ENCODE results near the gene CMSS1.

Gene CMSS1

GRCh38 chr3:99852851-99853250 lies 35.2 kb downstream of the CMSS1 start:
- Histone ChIP-seq H3K4me1 (ENCODE audit: control insufficient read depth, insufficient read depth, low read length) (peaks cover 24% of the 10 kb centered on the region), H3K9me3 (ENCODE audit: control insufficient read depth in 2 of 2, low read length in 2 of 2) (no peaks in the 10 kb centered on the region), H3K27me3 (ENCODE audit: control insufficient read depth in 1 of 2, insufficient read depth in 2 of 2, low read length in 2 of 2) (no peaks in the 10 kb centered on the region), H3K27ac (ENCODE audit: low read length) (no peak overlapping the region), H3K4me3 (ENCODE audit: low read length in 2 of 2) (no peak overlapping the region), H3K9ac (ENCODE audit: low read length in 2 of 2) (no peak overlapping the region), H3K36me3 (ENCODE audit: control insufficient read depth in 2 of 2, insufficient read depth in 2 of 2, low read length in 2 of 2) (peaks cover 25 to 42% of the 10 kb centered on the region in 2 donors)

GRCh38 chr3:99854756-99855298 lies 37.2 kb downstream of the CMSS1 start:
- peaks cover 16 to 31% of the 10 kb centered on the region in 2 donors for H3K36me3 ChIP-seq (ENCODE audit: control insufficient read depth in 2 of 2, insufficient read depth in 2 of 2, low read length in 2 of 2)

DNA sequence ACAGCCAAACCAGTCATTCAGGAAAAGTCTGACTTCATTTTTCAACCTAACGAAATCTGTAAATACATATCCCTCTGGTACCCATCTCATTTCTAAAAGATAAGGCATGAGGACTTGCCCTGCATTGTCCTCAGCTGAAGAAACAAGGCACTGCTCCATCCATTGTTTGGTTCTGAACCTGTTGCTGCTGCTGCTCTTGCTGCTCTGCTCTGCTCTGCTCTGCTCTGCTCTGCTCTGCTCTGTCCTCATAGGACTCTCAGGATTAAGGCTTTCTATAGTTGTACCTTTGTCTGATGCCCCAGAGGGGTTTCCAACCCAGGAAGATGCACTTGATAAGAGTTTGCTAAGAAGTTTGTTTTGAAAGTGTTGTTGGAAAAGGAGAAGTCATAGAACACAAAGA lies 38.2 kb downstream of the CMSS1 start:
- Histone ChIP-seq H3K27me3 (ENCODE audit: control insufficient read depth in 1 of 2, insufficient read depth in 2 of 2, low read length in 2 of 2) (no peaks in the 10 kb centered on the region), H3K4me1 (ENCODE audit: control insufficient read depth, insufficient read depth, low read length) (peaks cover 28% of the 10 kb centered on the region), H3K36me3 (ENCODE audit: control insufficient read depth in 2 of 2, insufficient read depth in 2 of 2, low read length in 2 of 2) (peaks cover 10 to 22% of the 10 kb centered on the region in 2 donors), H3K9ac (ENCODE audit: low read length in 2 of 2) (no peak overlapping the region), H3K27ac (ENCODE audit: low read length) (peak overlapping the region; percentile 46), H3K4me3 (ENCODE audit: low read length in 2 of 2) (no peak overlapping the region), H3K9me3 (ENCODE audit: control insufficient read depth in 2 of 2, low read length in 2 of 2) (no peaks in the 10 kb centered on the region)

More at GRCh38 chr3:99854756-99855298, 37.2 kb downstream of the CMSS1 start:
- Histone ChIP-seq H3K27ac (ENCODE audit: low read length) (no peak overlapping the region), H3K4me1 (ENCODE audit: control insufficient read depth, insufficient read depth, low read length) (peaks cover 23% of the 10 kb centered on the region), H3K9ac (ENCODE audit: low read length in 2 of 2) (no peak overlapping the region), H3K4me3 (ENCODE audit: low read length in 2 of 2) (no peak overlapping the region), H3K9me3 (ENCODE audit: control insufficient read depth in 2 of 2, low read length in 2 of 2) (no peaks in the 10 kb centered on the region), H3K27me3 (ENCODE audit: control insufficient read depth in 1 of 2, insufficient read depth in 2 of 2, low read length in 2 of 2) (no peaks in the 10 kb centered on the region)

DNA sequence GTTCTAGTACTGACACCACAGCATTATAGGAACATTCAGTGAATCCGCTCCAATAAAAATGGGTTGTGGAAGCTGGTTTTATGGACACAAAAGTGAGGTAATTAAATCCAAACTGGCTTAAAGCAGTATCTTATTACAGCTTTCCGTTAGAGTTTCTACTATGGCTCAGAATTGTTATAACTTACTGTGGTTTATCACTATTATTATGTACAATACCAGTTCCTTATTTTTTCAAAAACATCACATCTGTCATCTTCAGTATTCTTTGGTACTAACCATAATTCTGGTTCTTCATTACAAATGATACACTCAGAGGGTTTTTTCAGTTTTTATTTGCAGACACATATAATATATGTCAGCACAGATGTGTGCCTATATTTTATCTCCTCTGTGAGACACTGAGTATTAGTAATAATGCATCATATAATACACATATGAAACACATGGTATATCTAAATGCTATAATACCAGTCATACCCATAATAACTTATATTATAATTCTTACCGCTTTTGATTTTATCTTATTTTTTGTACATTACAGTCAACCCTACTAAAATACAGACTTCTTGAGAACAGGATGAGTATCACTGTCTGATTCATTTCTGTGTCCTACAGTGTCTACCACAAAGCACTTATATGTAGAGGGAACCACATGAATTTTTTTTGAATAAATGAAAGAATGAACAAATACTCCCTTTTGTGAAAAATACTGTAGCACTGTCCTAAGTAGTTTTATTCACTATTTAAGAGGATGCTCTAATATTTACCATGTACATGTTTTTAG lies 39.0 kb downstream of the CMSS1 start:
- Histone ChIP-seq H3K36me3 (ENCODE audit: control insufficient read depth in 2 of 2, insufficient read depth in 2 of 2, low read length in 2 of 2) (peaks cover 15 to 27% of the 10 kb centered on the region in 2 donors), H3K4me3 (ENCODE audit: low read length in 2 of 2) (no peak overlapping the region), H3K27me3 (ENCODE audit: control insufficient read depth in 1 of 2, insufficient read depth in 2 of 2, low read length in 2 of 2) (no peaks in the 10 kb centered on the region), H3K4me1 (ENCODE audit: control insufficient read depth, insufficient read depth, low read length) (peaks cover 34% of the 10 kb centered on the region), H3K9me3 (ENCODE audit: control insufficient read depth in 2 of 2, low read length in 2 of 2) (no peaks in the 10 kb centered on the region), H3K9ac (ENCODE audit: low read length in 2 of 2) (no peak overlapping the region), H3K27ac (ENCODE audit: low read length) (peak overlapping the region; percentile 46)

DNA sequence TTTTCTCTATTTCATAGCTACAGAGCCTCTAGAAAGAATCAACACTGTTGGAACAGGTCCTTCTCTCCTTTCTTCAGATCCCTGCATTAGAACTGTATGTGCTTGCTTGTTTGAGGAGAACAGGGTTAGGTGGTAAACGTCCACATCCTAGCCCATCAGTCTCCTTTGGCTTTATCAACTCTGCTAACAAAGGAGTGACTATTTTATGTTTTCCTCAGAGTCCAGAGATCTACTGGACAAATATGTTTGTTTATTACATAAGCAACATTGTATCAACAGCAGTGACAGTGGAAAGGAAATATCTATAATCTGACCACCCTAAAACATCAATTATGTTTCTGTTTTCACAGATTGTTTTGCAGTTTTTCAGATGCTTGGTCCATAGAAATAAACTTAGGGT lies 39.6 kb downstream of the CMSS1 start:
- Histone ChIP-seq H3K4me1 (ENCODE audit: control insufficient read depth, insufficient read depth, low read length) (peaks cover 39% of the 10 kb centered on the region), H3K27me3 (ENCODE audit: control insufficient read depth in 1 of 2, insufficient read depth in 2 of 2, low read length in 2 of 2) (no peaks in the 10 kb centered on the region), H3K36me3 (ENCODE audit: control insufficient read depth in 2 of 2, insufficient read depth in 2 of 2, low read length in 2 of 2) (peaks cover 16 to 28% of the 10 kb centered on the region in 2 donors), H3K27ac (ENCODE audit: low read length) (peak overlapping the region; percentile 3), H3K4me3 (ENCODE audit: low read length in 2 of 2) (no peak overlapping the region), H3K9me3 (ENCODE audit: control insufficient read depth in 2 of 2, low read length in 2 of 2) (no peaks in the 10 kb centered on the region), H3K9ac (ENCODE audit: low read length in 2 of 2) (no peak overlapping the region)

- no peak overlapping the region for H3K4me3 ChIP-seq (ENCODE audit: low read length in 2 of 2)
- H3K4me1 ChIP-seq (ENCODE audit: control insufficient read depth, insufficient read depth, low read length), result peaks cover 49% of the 10 kb centered on the region
- no peaks in the 10 kb centered on the region for H3K9me3 ChIP-seq (ENCODE audit: control insufficient read depth in 2 of 2, low read length in 2 of 2)
- H3K36me3 ChIP-seq (ENCODE audit: control insufficient read depth in 2 of 2, insufficient read depth in 2 of 2, low read length in 2 of 2), result peaks cover 26 to 38% of the 10 kb centered on the region in 2 donors
- H3K27ac ChIP-seq (ENCODE audit: low read length), result peak overlapping the region; percentile 19
- H3K9ac ChIP-seq (ENCODE audit: low read length in 2 of 2), result no peak overlapping the region
- H3K27me3 ChIP-seq (ENCODE audit: control insufficient read depth in 1 of 2, insufficient read depth in 2 of 2, low read length in 2 of 2), result no peaks in the 10 kb centered on the region
Measured at GRCh38 chr3:99858469-99858868, 40.8 kb downstream of the CMSS1 start.

- Histone ChIP-seq H3K9ac (ENCODE audit: low read length in 2 of 2) (peak overlapping the region in 1 of 2 donors; percentile 54), H3K9me3 (ENCODE audit: control insufficient read depth in 2 of 2, low read length in 2 of 2) (no peaks in the 10 kb centered on the region), H3K36me3 (ENCODE audit: control insufficient read depth in 2 of 2, insufficient read depth in 2 of 2, low read length in 2 of 2) (peaks cover 20 to 35% of the 10 kb centered on the region in 2 donors), H3K27ac (ENCODE audit: low read length) (peak overlapping the region; percentile 49), H3K4me1 (ENCODE audit: control insufficient read depth, insufficient read depth, low read length) (peaks cover 46% of the 10 kb centered on the region), H3K4me3 (ENCODE audit: low read length in 2 of 2) (no peak overlapping the region), H3K27me3 (ENCODE audit: control insufficient read depth in 1 of 2, insufficient read depth in 2 of 2, low read length in 2 of 2) (no peaks in the 10 kb centered on the region)
Measured at GRCh38 chr3:99859825-99860224, 42.2 kb downstream of the CMSS1 start.

DNA sequence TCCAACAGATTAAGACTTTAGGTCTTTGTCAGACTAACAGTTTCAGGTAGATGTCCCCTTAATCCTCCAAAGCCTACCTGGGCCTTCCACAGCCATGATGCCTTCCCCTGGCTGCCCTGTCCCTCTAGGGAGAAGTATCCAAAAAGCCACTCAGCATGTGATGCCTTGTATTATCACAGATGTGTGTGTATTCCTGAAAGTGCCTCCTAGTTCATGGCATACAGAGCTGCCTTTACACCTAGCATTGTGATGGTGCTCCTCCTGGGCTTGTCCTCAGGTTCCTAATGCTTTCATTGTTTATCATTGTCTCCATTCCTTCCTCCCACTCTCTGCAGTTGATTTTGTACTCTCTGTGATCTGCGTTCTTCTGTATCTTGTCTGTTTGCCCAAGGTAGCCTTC lies 43.6 kb downstream of the CMSS1 start:
- Histone ChIP-seq H3K27me3 (ENCODE audit: control insufficient read depth in 1 of 2, insufficient read depth in 2 of 2, low read length in 2 of 2) (no peaks in the 10 kb centered on the region), H3K36me3 (ENCODE audit: control insufficient read depth in 2 of 2, insufficient read depth in 2 of 2, low read length in 2 of 2) (peaks cover 20 to 28% of the 10 kb centered on the region in 2 donors), H3K4me3 (ENCODE audit: low read length in 2 of 2) (no peak overlapping the region), H3K9ac (ENCODE audit: low read length in 2 of 2) (peak overlapping the region in 1 of 2 donors; percentile 39), H3K4me1 (ENCODE audit: control insufficient read depth, insufficient read depth, low read length) (peaks cover 49% of the 10 kb centered on the region), H3K27ac (ENCODE audit: low read length) (peak overlapping the region; percentile 46), H3K9me3 (ENCODE audit: control insufficient read depth in 2 of 2, low read length in 2 of 2) (no peaks in the 10 kb centered on the region)

GRCh38 chr3:99862208-99862607 lies 44.5 kb downstream of the CMSS1 start:
- H3K4me3 ChIP-seq (ENCODE audit: low read length in 2 of 2), result peak overlapping the region in 1 of 2 donors; percentile 0
- peaks cover 20 to 34% of the 10 kb centered on the region in 2 donors for H3K36me3 ChIP-seq (ENCODE audit: control insufficient read depth in 2 of 2, insufficient read depth in 2 of 2, low read length in 2 of 2)
- H3K27me3 ChIP-seq (ENCODE audit: control insufficient read depth in 1 of 2, insufficient read depth in 2 of 2, low read length in 2 of 2), result no peaks in the 10 kb centered on the region
- H3K4me1 ChIP-seq (ENCODE audit: control insufficient read depth, insufficient read depth, low read length), result peaks cover 59% of the 10 kb centered on the region
- no peak overlapping the region for H3K27ac ChIP-seq (ENCODE audit: low read length)
- H3K9ac ChIP-seq (ENCODE audit: low read length in 2 of 2), result no peak overlapping the region
- no peaks in the 10 kb centered on the region for H3K9me3 ChIP-seq (ENCODE audit: control insufficient read depth in 2 of 2, low read length in 2 of 2)

- Histone ChIP-seq H3K27me3 (ENCODE audit: control insufficient read depth in 1 of 2, insufficient read depth in 2 of 2, low read length in 2 of 2) (no peaks in the 10 kb centered on the region), H3K36me3 (ENCODE audit: control insufficient read depth in 2 of 2, insufficient read depth in 2 of 2, low read length in 2 of 2) (peaks cover 20 to 32% of the 10 kb centered on the region in 2 donors), H3K4me1 (ENCODE audit: control insufficient read depth, insufficient read depth, low read length) (peaks cover 59% of the 10 kb centered on the region), H3K27ac (ENCODE audit: low read length) (no peak overlapping the region), H3K9me3 (ENCODE audit: control insufficient read depth in 2 of 2, low read length in 2 of 2) (no peaks in the 10 kb centered on the region), H3K9ac (ENCODE audit: low read length in 2 of 2) (no peak overlapping the region), H3K4me3 (ENCODE audit: low read length in 2 of 2) (no peak overlapping the region)
Measured at GRCh38 chr3:99863002-99863401, 45.3 kb downstream of the CMSS1 start.

DNA sequence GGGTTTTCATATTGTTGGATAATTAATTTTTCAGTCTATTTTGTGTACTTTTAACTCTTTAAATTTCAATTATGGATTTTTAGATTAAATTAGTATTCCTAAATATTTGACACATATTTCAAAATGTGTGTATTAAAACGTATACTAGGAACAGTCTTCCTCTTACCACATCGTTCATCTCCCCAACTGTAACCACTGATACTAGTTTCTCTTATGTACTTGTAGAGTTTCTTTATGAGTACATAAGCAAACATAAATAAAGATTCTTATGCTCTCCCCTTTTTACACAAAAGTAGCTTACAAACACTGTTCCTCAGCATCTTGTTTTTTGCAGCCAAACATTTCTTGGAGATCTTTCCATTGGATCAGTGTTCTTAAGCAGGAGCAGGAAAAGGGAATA lies 45.9 kb downstream of the CMSS1 start:
- Histone ChIP-seq H3K4me1 (ENCODE audit: control insufficient read depth, insufficient read depth, low read length) (peaks cover 65% of the 10 kb centered on the region), H3K27me3 (ENCODE audit: control insufficient read depth in 1 of 2, insufficient read depth in 2 of 2, low read length in 2 of 2) (no peaks in the 10 kb centered on the region), H3K4me3 (ENCODE audit: low read length in 2 of 2) (no peak overlapping the region), H3K9me3 (ENCODE audit: control insufficient read depth in 2 of 2, low read length in 2 of 2) (no peaks in the 10 kb centered on the region), H3K9ac (ENCODE audit: low read length in 2 of 2) (no peak overlapping the region), H3K27ac (ENCODE audit: low read length) (no peak overlapping the region), H3K36me3 (ENCODE audit: control insufficient read depth in 2 of 2, insufficient read depth in 2 of 2, low read length in 2 of 2) (peaks cover 20 to 32% of the 10 kb centered on the region in 2 donors)
